AG09309 (cell line): ENCODE results near the gene PIGR.
A peak's percentile ranks its signal among the peaks of the same experiment; 100 is the strongest.

ENCODE experiments used
- DNase-seq: peaks from one replicate; pipeline ENCODE4 v3.0.0-alpha.2; 2010; ENCODE audit warnings: low read depth
- H3K4me3 ChIP-seq: 2 replicates; pipeline ENCODE4 v1.5.1; 2011; ENCODE audit warnings: mild to moderate bottlenecking, low read depth, low read length, moderate library complexity; ENCODE audit not compliant: control insufficient read depth
- TF ChIP-seq, protein P1 (sequence below): IDR thresholded peaks from 2 replicates; pipeline ENCODE4 v1.5.1; 2011; ENCODE audit warnings: mild to moderate bottlenecking, low read depth, low read length, inconsistent platforms; ENCODE audit not compliant: insufficient read depth, control insufficient read depth; ENCODE audit errors: missing control alignments

Gene PIGR

DNA sequence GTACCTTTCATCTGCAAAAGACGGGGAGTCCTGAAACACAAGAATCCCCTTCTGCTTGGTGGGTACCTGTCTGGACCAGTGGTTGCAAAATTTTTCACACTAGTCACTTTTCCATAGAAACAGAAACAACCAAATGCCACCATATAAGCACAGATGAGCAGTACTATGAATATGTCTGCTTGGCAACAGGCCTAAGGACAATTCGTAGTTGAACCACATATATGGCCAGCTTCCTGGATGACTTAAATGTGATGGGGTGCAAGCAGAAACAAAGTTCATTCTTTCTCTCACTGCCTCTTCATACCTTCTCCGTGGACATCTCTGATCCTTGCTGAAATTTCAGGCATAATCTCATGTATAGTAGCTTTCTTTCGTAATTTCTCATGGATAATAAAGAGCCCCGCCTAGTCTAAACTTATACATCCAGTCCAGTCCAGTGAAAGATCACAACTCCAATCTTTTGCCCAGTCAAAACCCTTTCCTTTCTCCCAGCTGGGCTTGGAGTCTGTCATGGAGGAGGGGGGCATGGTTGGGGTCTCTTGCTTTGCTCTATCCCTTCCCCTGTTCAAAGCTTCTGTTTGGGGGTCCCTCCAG is 16.9 kb upstream of the PIGR start:
- H3K4me3 ChIP-seq: no peak overlapping the region
- TF ChIP-seq, protein P1, sequence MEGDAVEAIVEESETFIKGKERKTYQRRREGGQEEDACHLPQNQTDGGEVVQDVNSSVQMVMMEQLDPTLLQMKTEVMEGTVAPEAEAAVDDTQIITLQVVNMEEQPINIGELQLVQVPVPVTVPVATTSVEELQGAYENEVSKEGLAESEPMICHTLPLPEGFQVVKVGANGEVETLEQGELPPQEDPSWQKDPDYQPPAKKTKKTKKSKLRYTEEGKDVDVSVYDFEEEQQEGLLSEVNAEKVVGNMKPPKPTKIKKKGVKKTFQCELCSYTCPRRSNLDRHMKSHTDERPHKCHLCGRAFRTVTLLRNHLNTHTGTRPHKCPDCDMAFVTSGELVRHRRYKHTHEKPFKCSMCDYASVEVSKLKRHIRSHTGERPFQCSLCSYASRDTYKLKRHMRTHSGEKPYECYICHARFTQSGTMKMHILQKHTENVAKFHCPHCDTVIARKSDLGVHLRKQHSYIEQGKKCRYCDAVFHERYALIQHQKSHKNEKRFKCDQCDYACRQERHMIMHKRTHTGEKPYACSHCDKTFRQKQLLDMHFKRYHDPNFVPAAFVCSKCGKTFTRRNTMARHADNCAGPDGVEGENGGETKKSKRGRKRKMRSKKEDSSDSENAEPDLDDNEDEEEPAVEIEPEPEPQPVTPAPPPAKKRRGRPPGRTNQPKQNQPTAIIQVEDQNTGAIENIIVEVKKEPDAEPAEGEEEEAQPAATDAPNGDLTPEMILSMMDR: no peak
- DNase-seq: no peak

DNA sequence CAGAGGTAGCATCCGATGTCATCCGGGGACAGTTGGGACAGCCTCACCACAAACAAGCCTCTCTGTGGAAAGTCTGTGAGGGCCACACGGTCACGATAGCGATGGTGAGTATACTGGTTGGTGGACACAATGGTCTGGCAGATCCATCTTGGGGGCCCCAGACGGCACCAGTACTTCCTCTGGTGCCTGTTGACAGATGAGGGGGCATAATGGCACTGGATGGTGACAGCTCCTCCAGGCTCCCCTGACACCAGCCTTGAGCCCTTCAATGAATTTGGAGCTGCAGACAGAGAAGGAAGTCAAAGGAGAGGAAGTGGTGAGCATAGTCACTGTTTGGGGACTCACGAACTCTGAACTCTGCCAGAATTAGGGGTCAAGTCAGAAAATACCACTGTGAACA is 16.0 kb upstream of the PIGR start:
- TF ChIP-seq, protein P1: no peak
- DNase-seq: no peak
- H3K4me3 ChIP-seq: no peak overlapping the region

DNA sequence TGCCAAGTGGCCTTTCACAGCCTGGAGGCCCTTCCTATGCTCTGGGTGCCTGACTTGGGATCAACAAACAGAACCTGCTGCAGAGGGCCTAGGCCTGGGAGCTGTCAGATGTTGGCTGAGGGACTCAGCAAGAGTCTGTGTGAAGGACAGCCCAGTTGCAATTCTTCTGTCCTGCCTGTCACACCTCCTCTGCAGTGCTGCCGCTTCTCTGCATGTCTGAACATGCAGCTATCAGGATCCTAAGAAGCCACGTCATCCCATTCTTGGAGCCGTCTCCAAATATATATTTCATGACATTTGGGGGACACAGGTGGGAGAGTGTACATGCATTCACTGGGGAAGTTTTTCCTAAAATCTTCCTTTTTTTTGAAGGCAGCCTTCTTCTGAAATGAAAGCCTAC is 15.4 kb upstream of the PIGR start:
- TF ChIP-seq, protein P1: no peak
- DNase-seq: no peak
- no peak overlapping the region for H3K4me3 ChIP-seq

DNA sequence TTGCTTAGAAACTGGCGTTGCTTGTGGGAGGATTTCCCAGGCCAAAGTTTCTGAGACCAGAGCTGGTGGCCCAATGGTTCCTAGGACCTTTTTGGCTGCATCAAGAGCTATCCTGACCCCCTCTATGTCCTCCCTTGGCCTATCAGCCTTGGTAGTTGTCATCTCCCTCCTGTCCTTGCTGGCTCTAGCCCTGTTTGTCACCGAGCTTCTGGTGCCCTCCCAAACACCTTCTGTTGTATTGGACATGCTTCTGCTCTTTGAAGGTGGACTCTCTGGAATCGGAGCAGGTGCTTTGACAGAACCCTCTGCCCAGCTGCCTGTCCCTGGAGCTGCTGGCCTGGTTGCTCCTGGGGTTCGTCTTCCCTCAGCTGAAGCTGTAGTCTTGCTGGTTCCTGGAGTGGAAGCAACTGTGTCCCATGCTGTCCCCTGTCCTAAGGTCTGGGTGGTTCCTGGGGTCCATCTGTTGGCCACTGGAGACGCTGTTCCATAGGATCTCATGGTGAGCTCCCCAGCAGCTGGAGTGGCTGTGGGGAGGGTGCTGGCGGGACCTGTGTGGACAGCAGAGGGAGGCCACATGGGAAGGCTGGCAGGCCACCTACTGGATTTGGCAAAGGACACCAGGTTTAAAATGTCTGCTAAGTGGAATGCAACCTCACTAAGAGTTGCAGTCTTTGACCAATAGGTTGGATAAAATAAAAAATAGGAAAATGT is 14.6 kb upstream of the PIGR start:
- no peak overlapping the region for H3K4me3 ChIP-seq
- TF ChIP-seq, protein P1: peak; percentile 4
- no peak for DNase-seq

DNA sequence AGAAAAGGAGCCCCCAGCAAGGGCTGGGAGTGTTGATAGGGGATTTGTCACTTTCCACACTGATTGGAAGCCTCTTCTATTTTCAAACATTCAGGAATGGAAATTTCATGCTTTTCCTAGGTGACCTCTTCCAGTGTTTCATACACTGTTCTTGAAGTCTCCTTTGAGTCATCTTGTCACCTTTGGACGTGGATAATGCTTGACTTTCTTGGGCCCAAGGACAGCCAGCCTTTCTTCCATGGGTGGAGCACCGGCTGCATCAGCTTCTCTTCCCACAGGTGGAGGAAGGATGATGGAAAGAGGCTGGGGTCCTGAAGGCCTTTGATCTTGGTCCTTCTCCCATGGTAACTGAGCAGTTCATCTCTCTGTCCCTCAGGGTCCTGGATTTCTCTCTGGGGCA is 11.9 kb upstream of the PIGR start:
- TF ChIP-seq, protein P1: no peak
- H3K4me3 ChIP-seq: no peak overlapping the region
- no peak for DNase-seq

DNA sequence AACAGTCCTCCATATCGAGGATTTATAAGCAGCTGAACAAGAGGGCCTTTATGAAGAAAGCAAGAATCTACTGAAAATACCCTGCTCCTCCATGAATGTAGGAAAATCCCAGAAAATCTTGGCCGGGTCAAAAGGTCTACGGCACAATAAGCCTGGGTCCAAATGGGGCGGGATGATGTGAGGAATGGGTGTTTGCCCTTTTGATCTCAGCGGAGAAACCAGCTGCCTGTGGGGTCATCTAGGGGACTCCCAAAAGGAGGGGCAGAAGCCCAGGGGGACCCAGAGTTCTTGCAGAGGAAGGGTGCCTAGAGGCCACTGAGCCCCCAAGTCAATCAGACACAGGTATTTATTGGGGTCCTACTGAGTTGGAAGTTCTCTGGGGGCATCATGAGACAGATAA is 11.4 kb upstream of the PIGR start:
- DNase-seq: no peak
- no peak overlapping the region for H3K4me3 ChIP-seq
- TF ChIP-seq, protein P1: no peak
